Stimulated activated CD8-positive, alpha-beta memory T cell treated with anti-CD3 and anti-CD28 coated beads, Interleukin-15, amount 100 ng/mL, for 24 hours (primary cell): ENCODE measurements around the gene TSPY8.
"Not testable (repeated sequence)": the region's sequence is repeated elsewhere in the genome, so short reads cannot be mapped to it uniquely, and the experiment has no call there.

Experiments
- DNase-seq: peaks from one replicate; pipeline ENCODE4 v3.0.0-alpha.2; 2020; ENCODE audit warnings: low read depth

The TSPY8 gene, protein sequence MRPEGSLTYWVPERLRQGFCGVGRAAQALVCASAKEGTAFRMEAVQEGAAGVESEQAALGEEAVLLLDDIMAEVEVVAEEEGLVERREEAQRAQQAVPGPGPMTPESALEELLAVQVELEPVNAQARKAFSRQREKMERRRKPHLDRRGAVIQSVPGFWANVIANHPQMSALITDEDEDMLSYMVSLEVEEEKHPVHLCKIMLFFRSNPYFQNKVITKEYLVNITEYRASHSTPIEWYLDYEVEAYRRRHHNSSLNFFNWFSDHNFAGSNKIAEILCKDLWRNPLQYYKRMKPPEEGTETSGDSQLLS

DNA sequence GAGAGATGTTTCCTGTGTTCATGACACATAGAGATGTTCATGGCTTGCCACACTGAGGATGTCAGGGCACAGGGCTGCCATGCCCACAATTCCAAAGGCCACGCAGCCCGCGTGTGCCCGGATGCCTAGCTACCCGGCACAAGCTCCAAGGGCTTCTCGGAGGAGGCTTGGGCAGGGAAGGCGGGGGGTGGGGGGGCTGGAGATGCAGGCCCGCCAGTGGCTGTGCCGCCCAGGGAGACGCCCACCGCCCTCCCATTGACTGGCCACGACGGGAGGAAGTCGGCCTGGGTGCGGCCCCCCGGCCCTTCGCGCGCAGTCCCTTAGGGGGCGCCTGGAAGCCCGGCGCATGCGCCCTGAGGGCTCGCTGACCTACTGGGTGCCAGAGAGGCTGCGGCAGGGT is at the start of gene TSPY8:
TSS of gene TSPY8 (plus strand) at position 301 of the 400 bp plus-strand sequence. CDS start at position 347, 46 bp downstream.
- not testable (repeated sequence) for DNase-seq

GRCh38 chrY:9320996-9321395 is 36.6 kb upstream of the TSPY8 start:
- no peak for DNase-seq

DNA sequence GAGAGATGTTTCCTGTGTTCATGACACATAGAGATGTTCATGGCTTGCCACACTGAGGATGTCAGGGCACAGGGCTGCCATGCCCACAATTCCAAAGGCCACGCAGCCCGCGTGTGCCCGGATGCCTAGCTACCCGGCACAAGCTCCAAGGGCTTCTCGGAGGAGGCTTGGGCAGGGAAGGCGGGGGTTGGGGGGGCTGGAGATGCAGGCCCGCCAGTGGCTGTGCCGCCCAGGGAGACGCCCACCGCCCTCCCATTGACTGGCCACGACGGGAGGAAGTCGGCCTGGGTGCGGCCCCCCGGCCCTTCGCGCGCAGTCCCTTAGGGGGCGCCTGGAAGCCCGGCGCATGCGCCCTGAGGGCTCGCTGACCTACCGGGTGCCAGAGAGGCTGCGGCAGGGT is 20.4 kb upstream of the TSPY8 start, which contains the start of gene TSPY4:
TSS of gene TSPY4 (plus strand) at position 301 of the 400 bp plus-strand sequence. CDS start at position 347, 46 bp downstream.
- not testable (repeated sequence) for DNase-seq

- DNase-seq: not testable (repeated sequence)
Measured at GRCh38 chrY:9396527-9396926, 38.9 kb downstream of the TSPY8 start.

DNA sequence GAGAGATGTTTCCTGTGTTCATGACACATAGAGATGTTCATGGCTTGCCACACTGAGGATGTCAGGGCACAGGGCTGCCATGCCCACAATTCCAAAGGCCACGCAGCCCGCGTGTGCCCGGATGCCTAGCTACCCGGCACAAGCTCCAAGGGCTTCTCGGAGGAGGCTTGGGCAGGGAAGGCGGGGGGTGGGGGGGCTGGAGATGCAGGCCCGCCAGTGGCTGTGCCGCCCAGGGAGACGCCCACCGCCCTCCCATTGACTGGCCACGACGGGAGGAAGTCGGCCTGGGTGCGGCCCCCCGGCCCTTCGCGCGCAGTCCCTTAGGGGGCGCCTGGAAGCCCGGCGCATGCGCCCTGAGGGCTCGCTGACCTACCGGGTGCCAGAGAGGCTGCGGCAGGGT is 40.5 kb downstream of the TSPY8 start, which contains the start of gene TSPY3:
TSS of gene TSPY3 (plus strand) at position 301 of the 400 bp plus-strand sequence. CDS start at position 347, 46 bp downstream.
- not testable (repeated sequence) for DNase-seq
